RWPE1 (cell line): ENCODE data around the gene SLC25A2.

ENCODE experiments used
- CTCF ChIA-PET: fragments of 350-600 bp; sonication (Branson Sonifier 250); formaldehyde crosslinking; extraction: SDS; loops from one replicate; lab custom pipeline; 2021; lab: Yijun Ruan, JAX
- POLR2A ChIA-PET: fragments of 400-600 bp; formaldehyde crosslinking; extraction: SDS; loops from one replicate; lab custom pipeline; 2020; ENCODE audit warnings: antibody characterized with exemption; ENCODE audit not compliant: low non-redundant PET; lab: Yijun Ruan, JAX
- DNase-seq: peaks from one replicate; pipeline ENCODE4 v3.0.0; 2012; ENCODE audit warnings: low spot score
- H3K27ac ChIP-seq: fragments of 450-650 bp; 2 replicates; pipeline ENCODE4 v1.5.1; 2017
- TF ChIP-seq, protein P1 (sequence below): fragments of 450-650 bp; conservative IDR thresholded peaks from 2 replicates; pipeline ENCODE4 v1.5.1; 2017; ENCODE audit warnings: low read depth, mild to moderate bottlenecking

The SLC25A2 gene

DNA sequence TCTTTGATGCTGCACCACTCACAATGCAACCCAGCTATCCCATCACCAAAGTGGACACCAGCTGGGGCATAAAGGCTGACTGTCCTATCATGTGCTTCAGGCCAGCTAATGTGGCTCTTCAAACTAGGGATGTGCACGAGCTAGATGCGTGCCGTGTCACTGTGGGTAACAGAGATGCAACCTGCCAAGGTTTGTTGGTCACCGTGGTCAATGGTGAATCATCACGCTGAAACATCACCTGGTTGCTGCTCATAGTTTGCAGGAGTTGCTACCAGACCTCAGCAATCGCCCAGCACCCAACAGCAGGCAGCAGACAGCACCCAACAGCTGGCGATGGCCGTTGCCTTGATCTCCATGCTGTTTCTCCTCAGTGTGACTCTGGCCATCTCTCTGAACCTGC lies 24.4 kb upstream of the SLC25A2 start:
- ChIA-PET CTCF (interaction anchor here (0.6 to 1.9 kb wide), 7 partner anchors 8 to 451 kb away, joined by 3 to 7 read pairs (median 4); partner anchors contain the start of genes PCDHB11, PCDHGA2, PCDHGA3 and PCDHGB2), POLR2A (no interaction called here)
- no peak overlapping the region for H3K27ac ChIP-seq
- TF ChIP-seq, protein P1, sequence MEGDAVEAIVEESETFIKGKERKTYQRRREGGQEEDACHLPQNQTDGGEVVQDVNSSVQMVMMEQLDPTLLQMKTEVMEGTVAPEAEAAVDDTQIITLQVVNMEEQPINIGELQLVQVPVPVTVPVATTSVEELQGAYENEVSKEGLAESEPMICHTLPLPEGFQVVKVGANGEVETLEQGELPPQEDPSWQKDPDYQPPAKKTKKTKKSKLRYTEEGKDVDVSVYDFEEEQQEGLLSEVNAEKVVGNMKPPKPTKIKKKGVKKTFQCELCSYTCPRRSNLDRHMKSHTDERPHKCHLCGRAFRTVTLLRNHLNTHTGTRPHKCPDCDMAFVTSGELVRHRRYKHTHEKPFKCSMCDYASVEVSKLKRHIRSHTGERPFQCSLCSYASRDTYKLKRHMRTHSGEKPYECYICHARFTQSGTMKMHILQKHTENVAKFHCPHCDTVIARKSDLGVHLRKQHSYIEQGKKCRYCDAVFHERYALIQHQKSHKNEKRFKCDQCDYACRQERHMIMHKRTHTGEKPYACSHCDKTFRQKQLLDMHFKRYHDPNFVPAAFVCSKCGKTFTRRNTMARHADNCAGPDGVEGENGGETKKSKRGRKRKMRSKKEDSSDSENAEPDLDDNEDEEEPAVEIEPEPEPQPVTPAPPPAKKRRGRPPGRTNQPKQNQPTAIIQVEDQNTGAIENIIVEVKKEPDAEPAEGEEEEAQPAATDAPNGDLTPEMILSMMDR, result no peak
- DNase-seq, result no peak

DNA sequence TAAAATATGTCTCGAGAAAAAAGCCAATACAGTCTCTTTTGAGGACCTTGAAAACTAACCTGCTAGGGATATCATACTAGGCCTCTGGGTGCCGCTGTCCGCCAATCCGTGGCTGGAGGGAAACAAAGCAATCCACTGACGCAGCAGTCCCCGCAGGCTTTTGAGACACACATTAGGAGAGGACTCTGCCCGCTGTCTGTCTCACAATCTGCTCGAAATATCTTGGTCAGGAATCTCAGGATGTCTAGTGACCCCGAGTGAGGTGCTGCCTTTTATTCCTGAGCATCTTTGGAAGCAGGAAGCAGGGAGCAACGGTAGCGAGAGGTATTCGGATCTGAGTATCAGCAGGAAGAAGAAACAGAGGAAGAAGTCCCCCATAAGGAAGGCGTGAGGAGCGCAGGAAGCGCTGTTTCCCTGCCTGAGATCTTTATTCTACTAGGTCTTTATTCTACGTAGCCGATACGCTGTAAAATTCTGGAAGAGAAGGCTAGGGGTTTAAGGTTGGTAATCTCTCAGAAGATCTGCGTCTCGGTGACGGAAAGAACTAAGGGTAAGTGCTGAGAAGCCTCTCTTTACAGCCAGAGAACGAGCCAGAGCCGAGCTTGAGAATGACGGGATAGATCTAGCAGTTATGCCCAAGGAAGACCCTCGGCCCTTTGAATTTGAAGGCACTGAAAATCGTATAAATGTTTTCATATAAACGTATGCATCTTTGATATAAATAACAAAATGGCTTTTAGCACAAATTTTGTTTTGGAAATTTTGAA lies 22.4 kb upstream of the SLC25A2 start:
- TF ChIP-seq, protein P1, result peak; percentile 38
- ChIA-PET CTCF (interaction anchor here (0.6 to 0.7 kb wide), 7 partner anchors 18 to 234 kb away, joined by 3 to 6 read pairs (median 4); partner anchors contain the start of gene PCDHGA7), POLR2A (no interaction called here)
- DNase-seq, result peak; percentile 46
- H3K27ac ChIP-seq, result no peak overlapping the region

DNA sequence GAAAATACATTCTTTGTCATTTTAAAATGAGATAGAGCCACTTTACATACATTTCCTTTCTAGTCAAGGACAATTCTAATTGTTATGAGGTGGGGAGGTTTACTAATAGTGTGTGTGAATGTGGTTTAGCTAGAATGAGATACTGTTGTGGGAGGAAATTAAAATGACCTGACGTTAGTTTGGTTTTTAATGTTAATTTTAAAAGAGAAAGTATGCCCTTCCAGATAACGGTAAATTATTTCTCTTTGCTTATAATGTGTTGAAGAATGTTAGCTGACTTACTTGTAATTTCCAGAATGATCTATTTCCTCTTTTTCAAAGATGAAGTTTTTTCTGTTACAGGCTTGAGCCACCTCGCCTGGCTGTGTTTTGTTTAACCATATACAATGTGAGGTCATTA lies 18.4 kb upstream of the SLC25A2 start:
- CTCF ChIA-PET, result interaction anchor here (0.6 kb wide), 1 partner anchor 242 kb away, joined by 3 read pairs; no protein-coding TSS in a partner anchor
- H3K27ac ChIP-seq, result no peak overlapping the region
- TF ChIP-seq, protein P1, result no peak
- no peak for DNase-seq
- POLR2A ChIA-PET, result no interaction called here

DNA sequence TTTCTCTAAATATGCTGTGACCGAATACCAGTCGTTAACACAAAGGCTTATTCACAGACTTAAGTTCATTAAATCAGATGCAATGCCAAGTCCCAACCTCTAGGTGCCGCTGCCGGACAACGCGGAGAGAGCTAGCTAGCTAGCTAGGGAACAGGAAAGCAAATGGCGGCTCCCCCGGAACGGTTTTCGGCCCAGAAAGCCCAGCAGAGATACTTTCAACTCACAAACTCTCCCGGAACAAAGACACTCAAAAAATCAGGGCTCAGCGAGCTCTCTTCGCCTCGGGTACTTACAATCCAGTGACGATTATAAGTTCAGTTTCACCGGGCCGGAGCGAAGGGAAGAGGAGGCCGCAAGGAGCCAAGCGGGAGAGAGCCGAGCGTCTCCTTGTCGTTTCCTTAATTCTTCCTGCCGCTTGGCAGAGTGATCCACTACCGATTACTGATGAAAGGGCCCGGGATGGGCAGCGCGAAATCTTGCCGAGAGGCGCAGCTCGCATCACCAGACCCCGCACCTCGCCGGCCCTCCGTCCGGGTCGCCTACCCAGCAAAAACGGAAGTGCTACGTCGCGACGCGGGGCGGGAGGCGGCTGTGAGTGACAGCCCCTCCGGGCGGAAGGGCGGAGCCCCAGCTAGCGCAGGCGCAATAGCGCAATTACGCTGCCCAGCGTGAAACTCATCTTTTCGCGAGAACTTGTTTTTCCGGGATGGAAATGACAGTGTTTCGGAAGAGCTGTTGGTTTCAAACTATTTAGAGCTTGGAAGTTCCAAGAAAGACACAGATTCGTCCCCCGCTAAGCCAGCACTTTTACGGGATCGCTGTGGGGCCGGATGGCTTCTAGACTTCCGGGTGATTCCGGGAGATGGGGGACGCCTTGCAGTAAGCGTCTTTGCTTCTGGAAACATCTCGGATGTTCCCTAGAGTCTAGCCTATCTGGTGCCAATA lies 16.6 kb upstream of the SLC25A2 start, which contains the start of gene TAF7:
TAF7 (minus strand) TSS at position 560 of the 945 bp plus-strand sequence. CDS start 740 bp downstream, outside the sequence.
- DNase-seq, result peak; percentile 98
- POLR2A ChIA-PET, result interaction anchor here (0.5 to 1.4 kb wide), 3 partner anchors 10 to 60 kb away, joined by 3 to 8 read pairs (median 3); partner anchors contain the start of gene PCDHGA1
- peak within 1 kb of the TSS; percentile 96 for H3K27ac ChIP-seq
- CTCF ChIA-PET, result interaction anchor here (0.5 to 2.1 kb wide), 16 partner anchors 8 to 1223 kb away, joined by 3 to 8 read pairs (median 3); partner anchors contain the start of genes PCDHB14, PCDHB15, PCDHB16 and PCDHB9
- TF ChIP-seq, protein P1, result peak; percentile 96

DNA sequence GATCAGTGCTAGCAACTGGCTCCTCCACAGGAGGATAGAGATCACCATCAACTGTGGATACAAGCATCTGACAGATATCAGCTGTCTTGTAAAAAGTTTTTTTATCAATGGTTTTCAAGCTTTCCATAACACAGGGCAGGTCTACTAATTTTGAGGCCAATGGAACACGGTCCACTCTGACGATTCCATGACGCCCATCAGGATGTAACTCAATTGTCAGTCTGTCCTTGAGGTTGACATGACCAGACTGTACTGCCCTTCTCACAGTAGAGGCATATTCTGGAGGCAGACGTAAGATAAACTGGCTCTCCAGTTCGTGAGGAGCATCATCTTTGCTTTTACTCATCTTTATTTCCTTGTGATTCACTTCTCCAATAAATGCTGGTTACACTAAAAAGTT lies 15.8 kb upstream of the SLC25A2 start:
- TF ChIP-seq, protein P1, result no peak
- ChIA-PET CTCF (interaction anchor here (0.6 to 2.1 kb wide), 13 partner anchors 10 to 238 kb away, joined by 3 to 8 read pairs (median 3); partner anchors contain the start of genes PCDHB14, PCDHB15, PCDHB9 and PCDHGA3), POLR2A (no interaction called here)
- no peak for DNase-seq
- H3K27ac ChIP-seq, result no peak overlapping the region
